AG08395 (cell line): ENCODE data around the gene PLLP.
"Not testable (repeated sequence)": the region's sequence is repeated elsewhere in the genome, so short reads cannot be mapped to it uniquely, and the experiment has no call there.

Experiments
- DNase-seq: peaks from one replicate; pipeline ENCODE4 v3.0.0; 2012; ENCODE audit warnings: mixed read lengths, low spot score

PLLP gene

GRCh38 chr16:57303021-57303909 is 18.8 kb upstream of the PLLP start:
- DNase-seq, result no peak

GRCh38 chr16:57301126-57301817 is 16.8 kb upstream of the PLLP start:
- no peak for DNase-seq

GRCh38 chr16:57300387-57301125 is 16.1 kb upstream of the PLLP start:
- peak; percentile 99 for DNase-seq

GRCh38 chr16:57299719-57300386 is 15.4 kb upstream of the PLLP start:
- peak; percentile 88 for DNase-seq

GRCh38 chr16:57299009-57299718 is 14.7 kb upstream of the PLLP start:
- DNase-seq, result peak; percentile 67

GRCh38 chr16:57297856-57298255 is 13.4 kb upstream of the PLLP start:
- DNase-seq, result no peak

- no peak for DNase-seq
These were observed 5.2 kb upstream of the PLLP start for GRCh38 chr16:57289391-57290257.

- no peak for DNase-seq
These were observed 907 bp upstream of the PLLP start for GRCh38 chr16:57285379-57285778.

GRCh38 chr16:57284952-57285363 is 486 bp upstream of the PLLP start:
- DNase-seq, result no peak

GRCh38 chr16:57283959-57284208 is 588 bp downstream of the PLLP start:
- no peak for DNase-seq

GRCh38 chr16:57283214-57283958 is 1.1 kb downstream of the PLLP start:
- DNase-seq, result no peak

GRCh38 chr16:57282510-57283213 is 1.8 kb downstream of the PLLP start:
- DNase-seq, result no peak

GRCh38 chr16:57281791-57282190 is 2.7 kb downstream of the PLLP start:
- DNase-seq, result no peak

GRCh38 chr16:57279780-57280638 is 4.5 kb downstream of the PLLP start:
- DNase-seq, result no peak

GRCh38 chr16:57278494-57278893 is 6.0 kb downstream of the PLLP start:
- no peak for DNase-seq

- DNase-seq, result peak; percentile 86
These were observed 6.9 kb downstream of the PLLP start for GRCh38 chr16:57277586-57277985.

- no peak for DNase-seq
These were observed 7.9 kb downstream of the PLLP start for GRCh38 chr16:57276596-57276995.

- DNase-seq, result not testable (repeated sequence)
These were observed 8.5 kb downstream of the PLLP start for GRCh38 chr16:57275946-57276345.
